KOPT-K1 (cell line): ENCODE data around the gene ZSWIM3.

Source experiments
- H3K27ac ChIP-seq: fragments of 200-600 bp; sonication (generic); 2 replicates; pipeline ENCODE4 v1.5.1; 2016; ENCODE audit warnings: antibody characterized with exemption, mild to moderate bottlenecking, low read depth, low read length; ENCODE audit not compliant: poor library complexity, severe bottlenecking
- H3K36me3 ChIP-seq: fragments of 200-600 bp; sonication (generic); 2 replicates; pipeline ENCODE4 v1.5.1; 2017; ENCODE audit warnings: antibody characterized with exemption, mild to moderate bottlenecking, low read length, moderate library complexity; ENCODE audit not compliant: insufficient read depth
- H3K9me3 ChIP-seq: fragments of 200-600 bp; sonication (generic); 2 replicates; pipeline ENCODE4 v1.5.1; 2017; ENCODE audit warnings: antibody characterized with exemption, low read length, mild to moderate bottlenecking; ENCODE audit not compliant: insufficient read depth, poor library complexity, severe bottlenecking

Gene ZSWIM3

GRCh38 chr20:45887346-45887715 lies 29.9 kb downstream of the ZSWIM3 start, which contains the start of gene SPATA25:
Gene SPATA25, minus strand, starts transcription at chr20:45887622. Its CDS starts 32 bp downstream, at chr20:45887590.
- peaks cover 32% of the 10 kb centered on the region for H3K36me3 ChIP-seq
- no peaks in the 10 kb centered on the region for H3K9me3 ChIP-seq
- H3K27ac ChIP-seq = peak within 1 kb of the TSS; percentile 23

DNA sequence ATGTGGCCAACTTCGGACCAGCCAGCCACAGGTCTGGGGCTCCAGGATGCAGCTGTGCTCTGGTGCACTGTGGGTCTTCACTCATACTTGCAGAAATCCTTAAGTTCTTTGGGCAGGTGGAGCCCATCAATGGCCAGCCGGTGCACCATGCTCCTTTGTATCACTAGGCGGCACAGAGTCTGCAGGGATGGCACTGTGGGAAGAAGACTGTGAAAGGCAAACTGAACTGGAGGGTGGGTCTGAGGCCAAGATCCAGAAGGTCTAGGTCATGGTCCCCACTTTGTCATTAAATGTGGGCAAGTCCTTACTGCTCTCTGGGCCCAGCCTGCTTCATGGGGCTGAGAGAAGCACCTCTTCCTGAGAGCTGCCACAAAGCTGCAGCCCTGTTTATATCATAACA lies 31.3 kb downstream of the ZSWIM3 start:
- Histone ChIP-seq H3K36me3 (peaks cover 29% of the 10 kb centered on the region), H3K27ac (no peak overlapping the region), H3K9me3 (no peaks in the 10 kb centered on the region)

- Histone ChIP-seq H3K27ac (peak overlapping the region; percentile 69), H3K36me3 (peaks cover 38% of the 10 kb centered on the region), H3K9me3 (no peaks in the 10 kb centered on the region)
Measured at GRCh38 chr20:45890077-45890984, 32.9 kb downstream of the ZSWIM3 start.

DNA sequence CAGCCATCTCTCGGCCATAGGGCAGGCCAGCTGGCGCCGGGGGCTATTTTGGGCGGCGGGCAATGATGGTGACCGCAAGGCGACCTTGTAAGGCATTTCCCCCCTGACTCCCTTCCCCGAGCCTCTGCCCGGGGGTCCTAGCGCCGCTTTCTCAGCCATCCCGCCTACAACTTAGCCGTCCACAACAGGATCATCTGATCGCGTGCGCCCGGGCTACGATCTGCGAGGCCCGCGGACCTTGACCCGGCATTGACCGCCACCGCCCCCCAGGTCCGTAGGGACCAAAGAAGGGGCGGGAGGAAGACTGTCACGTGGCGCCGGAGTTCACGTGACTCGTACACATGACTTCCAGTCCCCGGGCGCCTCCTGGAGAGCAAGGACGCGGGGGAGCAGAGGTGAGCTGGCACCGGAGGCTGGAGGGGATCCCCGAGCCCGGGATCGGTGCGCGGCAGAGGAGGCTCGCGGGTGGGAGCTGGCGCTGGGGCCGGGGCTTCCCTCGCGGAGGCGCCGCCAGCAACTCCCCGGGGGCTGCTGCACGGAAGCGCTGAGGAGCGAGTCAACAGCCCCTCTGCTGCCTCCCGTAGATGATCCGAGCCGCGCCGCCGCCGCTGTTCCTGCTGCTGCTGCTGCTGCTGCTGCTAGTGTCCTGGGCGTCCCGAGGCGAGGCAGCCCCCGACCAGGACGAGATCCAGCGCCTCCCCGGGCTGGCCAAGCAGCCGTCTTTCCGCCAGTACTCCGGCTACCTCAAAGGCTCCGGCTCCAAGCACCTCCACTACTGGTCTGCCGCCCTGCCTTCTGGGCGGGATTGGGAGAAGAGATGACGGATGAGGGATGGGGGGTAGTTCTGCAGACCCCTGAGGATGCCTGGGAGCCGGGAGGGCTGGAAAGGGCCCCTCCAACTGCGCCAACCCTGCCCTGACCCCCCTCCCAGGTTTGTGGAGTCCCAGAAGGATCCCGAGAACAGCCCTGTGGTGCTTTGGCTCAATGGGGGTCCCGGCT lies 33.9 kb downstream of the ZSWIM3 start, which contains the start of the genes CTSA and NEURL2:
TSS of gene CTSA (plus strand) at position 351 of the 999 bp plus-strand sequence. CDS start at position 585, 234 bp downstream.
TSS of gene NEURL2 (minus strand) at position 224 of the 999 bp plus-strand sequence. CDS start at position 7, 217 bp downstream.
- Histone ChIP-seq H3K9me3 (no peaks in the 10 kb centered on the region), H3K36me3 (peaks cover 38% of the 10 kb centered on the region), H3K27ac (peak within 1 kb of the TSS; percentile 69)

- peaks cover 39% of the 10 kb centered on the region for H3K36me3 ChIP-seq
- H3K27ac ChIP-seq = no peak overlapping the region
- no peaks in the 10 kb centered on the region for H3K9me3 ChIP-seq
Measured at GRCh38 chr20:45892049-45892825, 34.8 kb downstream of the ZSWIM3 start.

DNA sequence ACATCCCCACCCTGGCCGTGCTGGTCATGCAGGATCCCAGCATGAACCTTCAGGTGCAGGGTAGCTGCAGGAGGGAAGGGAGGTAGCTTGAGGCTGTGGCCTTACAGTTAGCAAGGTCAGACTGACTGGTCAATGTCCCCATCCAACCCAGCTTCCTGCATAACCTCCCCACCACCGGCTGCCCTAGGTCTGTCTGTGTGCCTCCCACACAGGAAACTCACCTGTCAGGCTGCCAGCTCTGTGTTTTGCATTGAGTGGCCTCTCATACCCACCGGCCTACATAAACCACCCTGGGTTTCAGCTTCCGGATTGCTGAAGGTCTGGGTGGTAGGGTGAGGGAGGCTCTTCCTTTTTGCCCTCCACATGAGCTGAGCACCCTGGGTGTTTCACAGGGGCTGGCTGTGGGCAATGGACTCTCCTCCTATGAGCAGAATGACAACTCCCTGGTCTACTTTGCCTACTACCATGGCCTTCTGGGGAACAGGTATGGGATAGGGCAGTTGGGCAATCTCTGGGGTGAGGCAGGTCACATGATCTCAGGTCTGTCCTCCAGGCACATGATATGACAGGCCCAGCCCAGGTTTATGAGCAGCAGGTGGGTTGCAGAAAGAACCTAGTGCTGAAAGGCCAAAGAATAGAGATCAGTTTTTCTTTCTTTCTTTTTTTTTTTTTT lies 35.5 kb downstream of the ZSWIM3 start:
- H3K36me3 ChIP-seq = peaks cover 46% of the 10 kb centered on the region
- H3K27ac ChIP-seq = no peak overlapping the region
- H3K9me3 ChIP-seq = no peaks in the 10 kb centered on the region

GRCh38 chr20:45893831-45894230 lies 36.4 kb downstream of the ZSWIM3 start:
- peaks cover 55% of the 10 kb centered on the region for H3K36me3 ChIP-seq
- H3K27ac ChIP-seq = no peak overlapping the region
- no peaks in the 10 kb centered on the region for H3K9me3 ChIP-seq

DNA sequence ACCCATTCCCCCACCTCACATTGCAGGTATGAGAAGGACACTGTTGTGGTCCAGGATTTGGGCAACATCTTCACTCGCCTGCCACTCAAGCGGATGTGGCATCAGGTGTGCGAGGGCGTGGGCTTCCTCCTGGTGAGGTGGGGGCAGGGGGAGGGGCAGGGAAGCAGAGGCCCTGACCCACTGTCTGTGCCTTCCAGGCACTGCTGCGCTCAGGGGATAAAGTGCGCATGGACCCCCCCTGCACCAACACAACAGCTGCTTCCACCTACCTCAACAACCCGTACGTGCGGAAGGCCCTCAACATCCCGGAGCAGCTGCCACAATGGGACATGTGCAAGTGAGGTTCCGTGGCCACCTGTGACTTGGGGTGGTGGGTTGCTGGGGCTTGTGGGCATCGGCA lies 37.4 kb downstream of the ZSWIM3 start:
- peaks cover 56% of the 10 kb centered on the region for H3K36me3 ChIP-seq
- no peaks in the 10 kb centered on the region for H3K9me3 ChIP-seq
- H3K27ac ChIP-seq = no peak overlapping the region

DNA sequence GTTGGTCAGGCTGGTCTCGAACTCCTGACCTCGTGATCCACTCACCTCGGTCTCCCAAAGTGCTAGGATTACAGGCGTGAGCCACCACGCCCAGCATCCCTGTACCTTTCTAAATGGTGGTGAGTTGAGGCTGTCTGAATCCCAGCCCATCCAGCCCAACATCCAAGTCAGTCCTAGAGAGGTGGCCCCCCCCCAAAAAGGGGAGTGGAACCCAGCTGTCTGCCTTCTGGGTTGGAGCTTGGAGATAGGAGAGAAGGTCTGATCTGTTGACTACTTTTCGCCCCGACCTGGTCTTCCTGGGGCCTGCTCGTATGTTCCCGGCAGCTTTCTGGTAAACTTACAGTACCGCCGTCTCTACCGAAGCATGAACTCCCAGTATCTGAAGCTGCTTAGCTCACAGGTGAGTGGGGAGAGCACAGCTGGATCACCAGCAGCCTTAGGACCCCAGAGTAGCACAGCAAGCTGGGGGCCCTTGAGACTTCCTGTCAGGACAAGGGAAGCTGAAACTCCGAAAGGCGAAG lies 39.3 kb downstream of the ZSWIM3 start:
- Histone ChIP-seq H3K36me3 (peaks cover 56% of the 10 kb centered on the region), H3K27ac (no peak overlapping the region), H3K9me3 (no peaks in the 10 kb centered on the region)

GRCh38 chr20:45897289-45897688 lies 39.9 kb downstream of the ZSWIM3 start:
- no peak overlapping the region for H3K27ac ChIP-seq
- H3K36me3 ChIP-seq = peaks cover 56% of the 10 kb centered on the region
- no peaks in the 10 kb centered on the region for H3K9me3 ChIP-seq

DNA sequence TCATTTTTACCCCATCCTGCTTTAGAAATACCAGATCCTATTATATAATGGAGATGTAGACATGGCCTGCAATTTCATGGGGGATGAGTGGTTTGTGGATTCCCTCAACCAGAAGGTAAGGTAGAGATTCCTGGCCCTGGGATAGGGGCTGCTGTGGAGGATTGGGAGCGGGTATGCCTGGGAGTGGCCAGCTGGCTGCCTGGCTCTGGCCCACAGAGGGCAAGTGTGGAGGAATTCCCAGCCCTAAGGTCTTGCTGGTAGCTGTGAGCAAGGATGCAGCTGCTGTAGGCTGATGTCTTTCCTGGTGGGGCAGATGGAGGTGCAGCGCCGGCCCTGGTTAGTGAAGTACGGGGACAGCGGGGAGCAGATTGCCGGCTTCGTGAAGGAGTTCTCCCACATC lies 40.3 kb downstream of the ZSWIM3 start:
- H3K27ac ChIP-seq = no peak overlapping the region
- H3K36me3 ChIP-seq = peaks cover 54% of the 10 kb centered on the region
- H3K9me3 ChIP-seq = no peaks in the 10 kb centered on the region

GRCh38 chr20:45898285-45898684 lies 40.9 kb downstream of the ZSWIM3 start:
- Histone ChIP-seq H3K27ac (no peak overlapping the region), H3K9me3 (no peaks in the 10 kb centered on the region), H3K36me3 (peaks cover 48% of the 10 kb centered on the region)

GRCh38 chr20:45899046-45899835 lies 41.8 kb downstream of the ZSWIM3 start:
- H3K9me3 ChIP-seq = no peaks in the 10 kb centered on the region
- no peak overlapping the region for H3K27ac ChIP-seq
- peaks cover 40% of the 10 kb centered on the region for H3K36me3 ChIP-seq
